Activated gamma-delta T cell treated with Interleukin-2 at 50 U/mL for 16 hours (primary cell): Measurements from ENCODE around the gene LSM7.

Experiments used
- DNase-seq: peaks from one replicate; pipeline ENCODE4 v3.0.0-alpha.2; 2020

Gene LSM7

GRCh38 chr19:2336528-2337328 is 8.3 kb upstream of the LSM7 start:
- DNase-seq: no peak

GRCh38 chr19:2335848-2336247 is 7.5 kb upstream of the LSM7 start:
- no peak for DNase-seq

- no peak for DNase-seq
Observed at GRCh38 chr19:2334986-2335846, 6.8 kb upstream of the LSM7 start.

- DNase-seq: no peak
Observed at GRCh38 chr19:2334426-2334825, 6.0 kb upstream of the LSM7 start.

GRCh38 chr19:2333807-2334211 is 5.4 kb upstream of the LSM7 start:
- DNase-seq: no peak

GRCh38 chr19:2333027-2333806 is 4.8 kb upstream of the LSM7 start:
- no peak for DNase-seq

GRCh38 chr19:2332341-2333026 is 4.1 kb upstream of the LSM7 start:
- peak; percentile 58 for DNase-seq

- no peak for DNase-seq
Observed at GRCh38 chr19:2331601-2332246, 3.3 kb upstream of the LSM7 start.

- DNase-seq: no peak
Observed at GRCh38 chr19:2330632-2331284, 2.4 kb upstream of the LSM7 start.

GRCh38 chr19:2330255-2330631 is 1.9 kb upstream of the LSM7 start:
- DNase-seq: no peak

GRCh38 chr19:2329501-2329916 is 1.1 kb upstream of the LSM7 start:
- no peak for DNase-seq

- no peak for DNase-seq
Observed at GRCh38 chr19:2329149-2329478, 728 bp upstream of the LSM7 start.

GRCh38 chr19:2327773-2328400 is 499 bp downstream of the LSM7 start:
- DNase-seq: no peak

- DNase-seq: no peak
Observed at GRCh38 chr19:2326699-2327360, 1.6 kb downstream of the LSM7 start.

- no peak for DNase-seq
Observed at GRCh38 chr19:2325281-2326046, 2.9 kb downstream of the LSM7 start.

GRCh38 chr19:2324220-2324948 is 4.0 kb downstream of the LSM7 start:
- no peak for DNase-seq

- DNase-seq: no peak
Observed at GRCh38 chr19:2323707-2324106, 4.7 kb downstream of the LSM7 start.

- no peak for DNase-seq
Observed at GRCh38 chr19:2321565-2322283, 6.7 kb downstream of the LSM7 start.

GRCh38 chr19:2320939-2321338 is 7.4 kb downstream of the LSM7 start:
- DNase-seq: no peak
